ENCODE results near the gene STAMBP. TPM values are rescaled to one million over a fixed set of nuclear protein-coding genes. Genes with fewer than 3 reads are reported as not detected.

STAMBP gene
- 23.5 and 35.5 TPM in 2 replicates for total RNA-seq

DNA sequence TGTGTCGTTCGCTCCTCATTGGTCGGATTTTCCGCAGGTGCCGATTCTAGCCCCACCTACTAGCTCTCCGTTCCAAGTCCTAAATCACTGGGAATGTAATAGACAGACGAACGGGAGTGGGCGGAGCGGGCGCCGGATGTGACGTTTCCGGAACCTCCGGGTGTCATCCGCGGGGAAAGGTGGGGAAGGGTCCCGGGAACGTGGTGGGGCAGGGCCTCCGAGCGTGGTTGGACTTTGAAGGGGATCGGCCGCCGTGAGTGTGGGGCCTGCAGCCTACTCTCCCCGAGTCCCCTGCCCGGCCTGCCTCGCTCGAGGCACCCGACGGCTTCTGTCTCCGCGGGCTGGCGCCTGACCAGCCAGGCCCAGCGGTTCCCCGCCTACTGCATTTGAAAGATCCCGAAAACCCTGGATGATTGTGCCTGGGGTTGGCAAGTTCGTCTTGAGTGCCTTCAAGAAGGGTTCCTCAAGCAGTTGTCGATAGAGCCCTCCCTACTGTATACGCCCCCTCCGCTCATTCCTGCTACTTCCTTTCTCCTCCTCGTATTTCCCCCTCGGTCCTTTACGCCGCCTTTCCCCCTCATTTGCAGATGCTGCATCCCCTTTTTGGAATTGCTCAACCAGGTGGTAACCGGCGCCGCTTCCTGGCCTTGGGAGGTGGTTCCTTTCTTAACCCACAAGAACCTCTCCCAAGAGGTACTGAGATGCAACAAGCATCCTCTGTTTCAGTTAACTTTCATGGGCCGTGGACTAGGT is at the start of gene STAMBP:
Gene STAMBP (plus strand): TSS at position 144 of the 753 bp plus-strand sequence. CDS start 1,896 bp downstream, outside the sequence.

DNA sequence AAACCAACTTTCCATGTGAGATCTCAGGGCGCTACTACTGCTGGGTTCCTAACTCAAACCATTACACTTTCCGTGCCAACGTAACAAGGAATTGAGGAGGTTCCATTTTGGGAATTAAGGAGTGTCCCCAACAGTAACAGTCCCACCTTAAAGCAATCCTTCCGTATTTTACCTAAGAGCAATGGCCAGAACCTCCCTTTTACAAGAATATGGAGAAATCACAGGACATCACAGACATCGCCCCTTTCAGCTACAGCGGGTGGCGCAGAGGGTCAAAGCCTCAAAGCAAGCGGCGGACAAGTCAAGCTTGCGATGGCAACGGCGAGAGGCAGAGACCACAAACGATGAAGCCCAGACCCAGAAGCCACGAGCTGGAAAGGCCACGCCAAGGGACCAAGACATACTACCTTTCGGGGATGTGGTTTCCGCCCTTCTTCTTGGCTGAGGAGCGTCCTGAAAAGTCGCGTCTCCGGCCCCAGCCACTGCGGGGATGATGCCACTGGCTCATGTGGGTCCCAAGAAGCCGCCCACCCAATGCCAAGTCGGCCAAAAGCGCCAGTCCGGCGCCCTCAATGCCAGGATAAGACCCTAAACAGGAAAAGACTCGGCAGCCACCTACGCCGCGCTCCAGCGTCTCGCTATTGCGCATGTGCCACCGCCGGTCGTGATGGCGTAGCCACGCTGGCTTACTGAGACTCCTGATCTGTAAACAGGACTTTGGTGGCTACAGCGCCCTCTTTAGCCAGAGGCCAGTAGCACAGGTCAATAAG is 49.1 kb upstream of the STAMBP start, which contains the start of gene DUSP11:
Gene DUSP11 (minus strand): TSS at position 637 of the 770 bp plus-strand sequence. CDS start 129 bp downstream, at position 508.

DNA sequence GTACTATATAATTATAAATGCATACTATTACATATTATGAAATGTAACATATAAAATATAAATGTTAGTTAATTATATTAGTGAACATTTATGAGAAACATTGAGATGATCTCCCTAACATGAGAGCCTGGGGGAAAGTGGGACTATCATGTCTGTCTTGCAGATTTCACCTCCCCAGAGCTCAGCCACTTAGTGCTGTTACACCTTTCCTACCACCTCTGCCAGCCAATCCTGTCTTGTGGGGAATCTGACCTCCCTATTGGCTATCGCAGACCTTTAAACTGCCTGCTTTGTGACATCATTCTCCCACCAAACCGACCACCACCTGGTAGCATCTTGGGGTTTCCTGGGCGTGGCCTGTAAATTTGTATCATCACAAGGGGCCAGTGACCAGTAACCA is 44.9 kb upstream of the STAMBP start, which contains the start of gene C2orf78:
Gene C2orf78 (plus strand): TSS at position 301 of the 400 bp plus-strand sequence. CDS start 127 bp downstream, outside the sequence.

DNA sequence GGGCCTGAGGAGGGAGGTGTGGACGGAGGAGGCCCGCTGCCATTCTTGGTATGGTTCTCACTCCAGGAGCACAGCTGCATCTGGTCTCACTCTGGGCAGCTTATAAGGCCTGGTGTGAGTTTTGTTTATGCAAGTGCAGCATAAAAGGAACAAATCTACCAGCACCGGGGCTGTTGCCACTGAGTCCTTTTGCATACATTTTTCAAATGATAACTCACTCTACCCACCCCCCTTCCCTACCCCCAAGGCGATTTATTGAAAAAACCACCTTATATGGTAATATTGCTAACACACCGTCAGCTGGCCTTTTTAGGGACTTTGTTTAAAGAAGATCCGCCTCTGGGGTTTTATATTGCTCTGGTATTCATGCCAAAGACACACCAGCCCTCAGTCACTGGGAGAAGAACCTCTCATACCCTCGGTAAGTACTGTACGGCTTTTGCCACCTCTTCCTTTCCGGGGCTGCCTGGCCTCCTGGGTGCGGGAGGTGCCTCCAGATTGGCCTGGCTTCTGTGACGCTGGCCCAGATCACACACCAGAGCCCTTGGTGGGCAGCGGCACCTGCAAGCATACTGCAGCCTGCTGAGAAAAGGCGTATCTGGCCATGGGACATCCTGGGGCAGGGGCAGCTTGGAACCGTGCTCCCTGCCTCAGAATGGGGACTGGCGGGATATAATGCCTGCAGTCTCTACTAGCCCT is 64.0 kb downstream of the STAMBP start, which contains the start of gene ACTG2:
Gene ACTG2 (plus strand): TSS at position 378 of the 699 bp plus-strand sequence. CDS start 8,304 bp downstream, outside the sequence.

Other genes starting within 250 kb of the STAMBP start
- not detected in 2 replicates for gene NAT8, start 186.5 kb upstream of the STAMBP start, total RNA-seq
- 14.8 and 18.6 TPM in 2 replicates for gene TPRKB, start 91.6 kb upstream of the STAMBP start, total RNA-seq
- gene DUSP11, start 48.9 kb upstream of the STAMBP start, total RNA-seq, result 27.6 and 28.6 TPM in 2 replicates
- not detected in 2 replicates for gene C2orf78, start 44.8 kb upstream of the STAMBP start, total RNA-seq
- 94.1 and 175 TPM in 2 replicates for gene ACTG2, start 64.0 kb downstream of the STAMBP start, total RNA-seq
- gene DGUOK, start 97.9 kb downstream of the STAMBP start, total RNA-seq, result 40.1 and 54.6 TPM in 2 replicates
- gene TET3, start 155.9 kb downstream of the STAMBP start, total RNA-seq, result 3.6 and 5.9 TPM in 2 replicates